Stimulated activated CD8-positive, alpha-beta memory T cell treated with anti-CD3 and anti-CD28 coated beads, Interleukin-15, amount 100 ng/mL, for 4 hours (primary cell): Measurements from ENCODE around the gene COLGALT1.
"Not testable (repeated sequence)": the region's sequence is repeated elsewhere in the genome, so short reads cannot be mapped to it uniquely, and the experiment has no call there.

ENCODE experiments used
- DNase-seq, 2 donors: peaks; one replicate each; pipeline ENCODE4 v3.0.0-alpha.2; 2020; ENCODE audit warnings: low read depth in 2 of 2

Gene COLGALT1

DNA sequence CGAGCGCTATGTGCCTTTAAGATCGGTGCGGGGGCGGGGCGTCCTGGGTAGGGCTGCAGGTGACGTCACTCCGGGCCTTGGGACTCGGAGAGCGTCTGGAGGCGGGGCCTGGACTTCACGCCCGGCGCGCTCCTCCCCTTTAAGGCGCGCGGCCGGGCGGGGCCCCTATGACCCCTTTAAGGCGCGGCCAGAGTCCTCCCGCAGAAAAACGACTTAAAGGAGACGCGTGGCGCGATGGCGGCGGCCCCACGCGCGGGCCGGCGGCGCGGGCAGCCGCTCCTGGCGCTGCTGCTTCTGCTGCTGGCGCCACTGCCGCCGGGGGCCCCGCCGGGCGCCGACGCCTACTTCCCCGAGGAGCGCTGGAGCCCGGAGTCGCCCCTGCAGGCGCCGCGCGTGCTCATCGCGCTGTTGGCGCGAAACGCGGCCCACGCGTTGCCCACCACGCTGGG is at the start of gene COLGALT1:
TSS of gene COLGALT1 (plus strand) at position 170 of the 449 bp plus-strand sequence. CDS start at position 235, 65 bp downstream.
- DNase-seq: peak; percentile 95 to 98

GRCh38 chr19:17506745-17507144 is 48.7 kb upstream of the COLGALT1 start:
- no peak for DNase-seq

GRCh38 chr19:17508558-17508933 is 46.9 kb upstream of the COLGALT1 start:
- DNase-seq: not testable (repeated sequence)

- DNase-seq: no peak
These were observed 45.0 kb upstream of the COLGALT1 start for GRCh38 chr19:17510220-17510993.

- DNase-seq: peak; percentile 72 to 76
These were observed 43.5 kb upstream of the COLGALT1 start for GRCh38 chr19:17511724-17512573.

DNA sequence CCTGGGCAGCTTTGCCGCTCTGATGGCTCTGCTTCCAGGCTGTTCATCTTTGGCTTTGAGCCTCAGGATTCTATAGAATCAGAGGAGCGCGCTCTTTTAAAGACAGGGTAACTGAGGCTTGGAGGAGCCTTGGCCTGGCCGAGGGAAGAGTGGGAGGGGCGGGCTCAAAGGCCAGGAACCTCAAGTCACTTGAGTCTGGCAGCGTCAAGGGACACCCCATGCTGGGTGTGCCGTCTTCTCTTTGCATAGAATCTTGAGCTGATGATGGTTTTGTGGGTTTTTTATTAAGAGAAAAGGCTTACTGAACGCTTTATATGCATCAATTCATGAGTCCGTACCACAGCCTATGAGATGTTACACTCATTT is 42.9 kb upstream of the COLGALT1 start:
- DNase-seq: no peak

GRCh38 chr19:17515408-17516149 is 39.9 kb upstream of the COLGALT1 start:
- no peak for DNase-seq

DNA sequence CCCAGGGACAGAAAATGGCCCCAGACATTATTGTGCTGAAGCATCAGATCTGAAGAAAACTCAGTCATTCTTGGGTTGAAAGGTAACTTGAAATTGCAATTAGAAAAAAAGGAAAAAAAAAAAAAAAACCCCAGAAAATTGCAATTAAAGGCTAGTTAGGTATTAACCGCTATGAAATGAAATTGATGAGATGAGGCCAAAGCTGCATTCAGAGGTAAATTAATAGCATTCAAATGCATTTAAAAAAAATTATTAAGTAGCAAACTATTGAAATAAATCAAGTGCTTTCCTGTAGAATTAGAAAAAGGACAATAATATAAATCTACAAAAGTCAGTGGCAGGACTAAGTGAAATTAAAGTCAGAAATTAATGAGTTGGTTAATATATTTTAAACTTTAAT is 37.6 kb upstream of the COLGALT1 start:
- no peak for DNase-seq

- DNase-seq: not testable (repeated sequence)
These were observed 36.8 kb upstream of the COLGALT1 start for GRCh38 chr19:17518654-17519053.

- no peak for DNase-seq
These were observed 35.5 kb upstream of the COLGALT1 start for GRCh38 chr19:17519967-17520366.

GRCh38 chr19:17520865-17521264 is 34.6 kb upstream of the COLGALT1 start:
- no peak for DNase-seq

GRCh38 chr19:17522988-17523872 is 32.2 kb upstream of the COLGALT1 start:
- peak; percentile 18 to 29 for DNase-seq

DNA sequence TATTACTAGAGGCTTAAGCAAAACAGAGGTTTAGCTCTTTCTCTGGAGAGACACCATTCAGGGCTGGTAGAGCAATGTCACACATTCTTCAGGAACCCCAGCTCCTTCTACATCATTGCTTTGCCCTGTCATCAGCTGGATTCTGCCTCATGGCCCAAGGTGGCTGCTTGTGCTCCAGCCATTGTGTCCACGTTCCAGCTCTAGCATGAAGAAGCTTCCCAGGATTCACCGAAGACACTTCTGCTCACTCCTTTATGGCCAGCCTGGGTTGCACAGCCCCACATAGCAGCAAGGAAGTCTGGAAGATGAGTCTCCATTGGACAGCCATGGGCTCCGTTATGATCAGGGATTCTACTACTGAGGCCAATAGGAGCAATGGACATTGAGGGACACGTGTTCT is 30.8 kb upstream of the COLGALT1 start:
- DNase-seq: no peak

GRCh38 chr19:17525141-17525540 is 30.3 kb upstream of the COLGALT1 start:
- DNase-seq: no peak

GRCh38 chr19:17526922-17527321 is 28.5 kb upstream of the COLGALT1 start:
- DNase-seq: no peak

DNA sequence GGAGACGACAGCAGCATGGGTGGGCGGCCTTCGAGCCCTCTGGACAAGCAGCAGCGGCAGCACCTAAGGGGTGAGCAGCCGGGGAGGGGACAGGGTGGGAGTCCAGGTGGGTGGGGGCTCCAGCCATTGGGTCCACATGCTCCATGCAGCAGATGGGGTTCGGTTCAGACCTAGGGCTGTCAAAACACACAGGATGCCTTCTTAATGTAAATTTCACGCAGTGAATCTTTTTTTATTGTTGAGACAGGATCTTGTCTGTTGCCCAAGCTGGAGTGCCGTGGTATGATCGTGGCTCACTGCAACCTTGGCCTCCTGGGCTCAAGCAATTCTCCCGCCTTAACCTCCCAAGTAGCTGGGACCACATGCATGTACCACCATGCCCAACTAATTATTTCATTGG is 28.1 kb upstream of the COLGALT1 start:
- no peak for DNase-seq

- DNase-seq: no peak
These were observed 26.8 kb upstream of the COLGALT1 start for GRCh38 chr19:17528610-17529009.

GRCh38 chr19:17529239-17530158 is 25.9 kb upstream of the COLGALT1 start:
- no peak for DNase-seq

- no peak for DNase-seq
These were observed 24.9 kb upstream of the COLGALT1 start for GRCh38 chr19:17530586-17530985.

DNA sequence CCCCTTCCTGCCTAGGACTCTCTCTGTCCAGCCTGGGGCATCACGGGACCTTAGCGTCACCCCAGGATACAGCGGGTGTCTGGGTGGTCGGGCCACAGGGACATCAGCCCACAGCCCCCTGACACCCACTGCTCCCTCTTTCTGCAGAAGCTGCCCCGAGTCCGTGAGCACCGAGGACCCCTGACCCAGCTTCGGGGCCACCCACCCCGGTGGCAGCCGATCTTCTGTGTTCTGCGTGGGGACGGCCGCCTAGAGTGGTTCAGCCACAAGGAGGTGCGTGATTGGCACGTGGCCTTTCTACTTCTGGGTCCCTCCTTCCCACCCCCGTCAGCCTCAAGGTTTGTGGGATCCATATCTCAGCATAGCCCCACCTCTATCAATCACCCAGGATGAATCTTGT is 23.3 kb upstream of the COLGALT1 start:
- DNase-seq: no peak
